A549 (cell line): Measurements from ENCODE around the gene CTSH. TPM values are rescaled to one million over a fixed set of nuclear protein-coding genes. Genes with fewer than 3 reads are reported as not detected.
A peak's percentile ranks its signal among the peaks of the same experiment; 100 is the strongest.

Source experiments
- ATAC-seq, 2 experiments: fragments of 200-7000 bp in 1 of 2; fragments of >200 bp in 1 of 2; cut with Nextera tagmentation in 1 of 2; cut with Tn5 transposase in 1 of 2; 3 replicates each; pipeline versions ENCODE4 v1.8.0 to v1.9.1; 2018 to 2020; ENCODE audit warnings: mild to moderate bottlenecking in 1 of 2, moderate library complexity in 1 of 2
- CTCF ChIA-PET: fragments of 300-600 bp; sonication (Branson Sonifier 250); formaldehyde crosslinking; extraction: SDS; loops from one replicate; lab custom pipeline; 2021; ENCODE audit warnings: antibody characterized with exemption, inconsistent platforms; lab: Yijun Ruan, JAX
- POLR2A ChIA-PET: fragments of 350-600 bp; formaldehyde crosslinking; extraction: SDS; loops from one replicate; lab custom pipeline; 2021; ENCODE audit warnings: antibody characterized with exemption, inconsistent platforms; lab: Yijun Ruan, JAX
- DNase-seq, 2 experiments: peaks; one replicate each; pipeline versions ENCODE4 v3.0.0 to v3.0.0-alpha.2; 2011 to 2016; ENCODE audit warnings: low read depth in 1 of 2, low spot score in 1 of 2
- FAIRE-seq: peaks from 2 replicates; lab custom pipeline; 2011; peaks lifted over from hg19 to GRCh38; lab: Jason Lieb, UNC
- H3K27ac ChIP-seq, 2 experiments: fragments of >200 bp; sonication (Bioruptor Twin); formaldehyde crosslinking; 3 replicates each; pipeline ENCODE4 v1.5.1; 2016 to 2017
- H3K4me1 ChIP-seq: fragments of >200 bp; sonication (Bioruptor Twin); formaldehyde crosslinking; 3 replicates; pipeline ENCODE4 v1.6.1; 2016
- H3K4me2 ChIP-seq: fragments of >200 bp; sonication (Bioruptor Twin); formaldehyde crosslinking; 3 replicates; pipeline ENCODE4 v1.6.1; 2016
- H3K4me3 ChIP-seq: fragments of >200 bp; sonication (Bioruptor Twin); formaldehyde crosslinking; 3 replicates; pipeline ENCODE4 v1.5.1; 2016
- H3K9me3 ChIP-seq: fragments of >200 bp; sonication (Bioruptor Twin); formaldehyde crosslinking; 3 replicates; pipeline ENCODE4 v1.6.1; 2016
- BHLHE40 ChIP-seq: IDR thresholded peaks from 2 replicates; pipeline ENCODE4 v1.6.1; 2012; ENCODE audit warnings: low read depth, low read length, inconsistent platforms
- CHD2 ChIP-seq: fragments of 150-350 bp; IDR thresholded peaks from 2 replicates; pipeline ENCODE4 v1.6.1; 2014; ENCODE audit warnings: low read length; ENCODE audit not compliant: partially characterized antibody
- CHD4 ChIP-seq: fragments of 200-600 bp; sonication (generic); IDR thresholded peaks from 2 replicates; pipeline ENCODE4 v1.6.1; 2016; ENCODE audit warnings: antibody characterized with exemption, mild to moderate bottlenecking, borderline replicate concordance
- EHMT2 ChIP-seq: fragments of 200-600 bp; sonication (generic); IDR thresholded peaks from 2 replicates; pipeline ENCODE4 v1.6.1; 2016; ENCODE audit warnings: antibody characterized with exemption, low read depth, mild to moderate bottlenecking, moderate library complexity
- ESRRA ChIP-seq: fragments of 150-350 bp; IDR thresholded peaks from 2 replicates; pipeline ENCODE4 v1.6.1; 2014; ENCODE audit warnings: mild to moderate bottlenecking, low read length, borderline replicate concordance
- FOXS1 ChIP-seq: fragments of 250-450 bp; sonication (Bioruptor Pico); IDR thresholded peaks from 2 replicates; pipeline ENCODE4 v1.5.0; 2020; ENCODE audit warnings: mild to moderate bottlenecking, moderate library complexity
- JUNB ChIP-seq: fragments of >200 bp; sonication (Bioruptor Twin); formaldehyde crosslinking; IDR thresholded peaks from 2 replicates; pipeline ENCODE4 v1.6.1; 2016
- MAZ ChIP-seq: fragments of 150-350 bp; IDR thresholded peaks from 2 replicates; pipeline ENCODE4 v1.6.1; 2014; ENCODE audit warnings: antibody characterized with exemption, low read depth, low read length, borderline replicate concordance
- MYC ChIP-seq: IDR thresholded peaks from 2 replicates; pipeline ENCODE4 v1.6.1; 2012; ENCODE audit warnings: mild to moderate bottlenecking, inconsistent platforms, low read length, improper control_type of control experiment, borderline replicate concordance
- PHF8 ChIP-seq: fragments of 200-600 bp; sonication (generic); IDR thresholded peaks from 2 replicates; pipeline ENCODE4 v1.6.1; 2016; ENCODE audit warnings: low read depth, mild to moderate bottlenecking, antibody characterized with exemption, moderate library complexity, borderline replicate concordance
- POLR2A ChIP-seq: IDR thresholded peaks from 2 replicates; pipeline ENCODE4 v1.6.1; 2012; ENCODE audit warnings: mild to moderate bottlenecking, low read length
- RARB ChIP-seq: fragments of 250-450 bp; sonication (Bioruptor Pico); IDR thresholded peaks from 2 replicates; pipeline ENCODE4 v1.8.0; 2021; ENCODE audit warnings: mild to moderate bottlenecking, moderate library complexity
- RCOR1 ChIP-seq: fragments of 150-350 bp; IDR thresholded peaks from 2 replicates; pipeline ENCODE4 v1.6.1; 2014; ENCODE audit warnings: antibody characterized with exemption, low read length, low read depth
- TFCP2L1 ChIP-seq: fragments of 250-450 bp; sonication (Bioruptor Pico); IDR thresholded peaks from 2 replicates; pipeline ENCODE4 v1.5.0; 2021; ENCODE audit warnings: mild to moderate bottlenecking
- ZC3H11A ChIP-seq: fragments of 450-650 bp; IDR thresholded peaks from 2 replicates; pipeline ENCODE4 v1.6.1; 2014; ENCODE audit warnings: antibody characterized with exemption, mild to moderate bottlenecking
- ZFP36 ChIP-seq: fragments of 450-650 bp; IDR thresholded peaks from 2 replicates; pipeline ENCODE4 v1.6.1; 2014; ENCODE audit warnings: borderline replicate concordance; ENCODE audit not compliant: partially characterized antibody
- ZSCAN20 ChIP-seq: fragments of 250-450 bp; sonication (Bioruptor Pico); IDR thresholded peaks from 2 replicates; pipeline ENCODE4 v1.8.0; 2022; ENCODE audit warnings: mild to moderate bottlenecking, moderate library complexity
- WGBS: methylation state at CpG from one replicate; pipeline ENCODE4 v1.1.6; 2017; ENCODE audit errors: missing lambda C conversion rate; 5-methylcytosine and 5-hydroxymethylcytosine counted together
- polyA plus RNA-seq, 4 experiments: library from polyadenylated mRNA; depleted of rRNA in 3 of 4; stranded (reverse); fragments of >200 nt; fragmentation: RNase III in 1 of 4; extraction: RNeasy Plus Mini Kit Qiagen cat#74134 plus additional on column Dnase treatment in 1 of 4; gene quantifications; 2 replicates in 3 of 4; 3 replicates in 1 of 4; pipeline ENCODE4 v1.2.3, GENCODE V29; 2011 to 2017
- TF ChIP-seq, protein P1 (sequence below): IDR thresholded peaks from 2 replicates; pipeline ENCODE4 v1.6.1; 2012
- TF ChIP-seq, protein P2 (sequence below): fragments of 200-600 bp; sonication (generic); IDR thresholded peaks from 2 replicates; pipeline ENCODE4 v1.6.1; 2016; ENCODE audit warnings: antibody characterized with exemption, mild to moderate bottlenecking, moderate library complexity
- TF ChIP-seq, protein P3 (sequence below): fragments of 250-450 bp; sonication (Bioruptor Pico); IDR thresholded peaks from 2 replicates; pipeline ENCODE4 v1.5.0; 2020; ENCODE audit warnings: low read depth, mild to moderate bottlenecking, moderate library complexity
- TF ChIP-seq, protein P4 (sequence below): IDR thresholded peaks from 2 replicates; pipeline ENCODE4 v1.6.1; 2012
- TF ChIP-seq, protein P5 (sequence below): fragments of 150-350 bp; IDR thresholded peaks from 2 replicates; pipeline ENCODE4 v1.6.1; 2014; ENCODE audit warnings: low read depth, mild to moderate bottlenecking, low read length

CTSH gene
- polyA plus RNA-seq, 2 of the 4 experiments (the other 2 are of a cell fraction): 25.2 to 33.3 TPM

DNA sequence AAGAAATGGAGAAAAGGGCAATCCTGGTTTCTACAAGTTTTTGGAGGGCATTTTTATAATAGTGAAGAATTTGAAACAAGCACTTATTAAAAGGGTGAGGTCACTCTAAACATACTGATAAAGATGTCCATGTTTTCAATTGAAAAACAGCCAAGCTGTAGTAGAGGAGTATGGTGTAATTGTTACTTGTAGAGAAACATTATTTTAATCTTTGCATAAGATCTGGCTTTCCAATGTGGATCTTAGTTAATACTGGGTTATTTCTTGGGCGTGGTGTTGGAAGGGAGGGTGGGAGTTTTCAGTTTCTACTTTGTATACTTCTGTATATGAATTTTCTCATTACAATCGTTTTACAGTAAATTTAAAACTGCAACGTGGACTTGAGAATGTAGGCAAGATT lies 49.4 kb downstream of the CTSH start (continued):
- TF ChIP-seq, protein P1, sequence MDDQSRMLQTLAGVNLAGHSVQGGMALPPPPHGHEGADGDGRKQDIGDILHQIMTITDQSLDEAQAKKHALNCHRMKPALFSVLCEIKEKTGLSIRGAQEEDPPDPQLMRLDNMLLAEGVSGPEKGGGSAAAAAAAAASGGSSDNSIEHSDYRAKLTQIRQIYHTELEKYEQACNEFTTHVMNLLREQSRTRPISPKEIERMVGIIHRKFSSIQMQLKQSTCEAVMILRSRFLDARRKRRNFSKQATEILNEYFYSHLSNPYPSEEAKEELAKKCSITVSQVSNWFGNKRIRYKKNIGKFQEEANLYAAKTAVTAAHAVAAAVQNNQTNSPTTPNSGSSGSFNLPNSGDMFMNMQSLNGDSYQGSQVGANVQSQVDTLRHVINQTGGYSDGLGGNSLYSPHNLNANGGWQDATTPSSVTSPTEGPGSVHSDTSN: no peak
- TF ChIP-seq JUNB: no peak
- no peak for TF ChIP-seq BHLHE40
- TF ChIP-seq POLR2A: no peak
- TF ChIP-seq ZFP36: no peak
- TF ChIP-seq, protein P2, sequence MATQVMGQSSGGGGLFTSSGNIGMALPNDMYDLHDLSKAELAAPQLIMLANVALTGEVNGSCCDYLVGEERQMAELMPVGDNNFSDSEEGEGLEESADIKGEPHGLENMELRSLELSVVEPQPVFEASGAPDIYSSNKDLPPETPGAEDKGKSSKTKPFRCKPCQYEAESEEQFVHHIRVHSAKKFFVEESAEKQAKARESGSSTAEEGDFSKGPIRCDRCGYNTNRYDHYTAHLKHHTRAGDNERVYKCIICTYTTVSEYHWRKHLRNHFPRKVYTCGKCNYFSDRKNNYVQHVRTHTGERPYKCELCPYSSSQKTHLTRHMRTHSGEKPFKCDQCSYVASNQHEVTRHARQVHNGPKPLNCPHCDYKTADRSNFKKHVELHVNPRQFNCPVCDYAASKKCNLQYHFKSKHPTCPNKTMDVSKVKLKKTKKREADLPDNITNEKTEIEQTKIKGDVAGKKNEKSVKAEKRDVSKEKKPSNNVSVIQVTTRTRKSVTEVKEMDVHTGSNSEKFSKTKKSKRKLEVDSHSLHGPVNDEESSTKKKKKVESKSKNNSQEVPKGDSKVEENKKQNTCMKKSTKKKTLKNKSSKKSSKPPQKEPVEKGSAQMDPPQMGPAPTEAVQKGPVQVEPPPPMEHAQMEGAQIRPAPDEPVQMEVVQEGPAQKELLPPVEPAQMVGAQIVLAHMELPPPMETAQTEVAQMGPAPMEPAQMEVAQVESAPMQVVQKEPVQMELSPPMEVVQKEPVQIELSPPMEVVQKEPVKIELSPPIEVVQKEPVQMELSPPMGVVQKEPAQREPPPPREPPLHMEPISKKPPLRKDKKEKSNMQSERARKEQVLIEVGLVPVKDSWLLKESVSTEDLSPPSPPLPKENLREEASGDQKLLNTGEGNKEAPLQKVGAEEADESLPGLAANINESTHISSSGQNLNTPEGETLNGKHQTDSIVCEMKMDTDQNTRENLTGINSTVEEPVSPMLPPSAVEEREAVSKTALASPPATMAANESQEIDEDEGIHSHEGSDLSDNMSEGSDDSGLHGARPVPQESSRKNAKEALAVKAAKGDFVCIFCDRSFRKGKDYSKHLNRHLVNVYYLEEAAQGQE: no peak

DNA sequence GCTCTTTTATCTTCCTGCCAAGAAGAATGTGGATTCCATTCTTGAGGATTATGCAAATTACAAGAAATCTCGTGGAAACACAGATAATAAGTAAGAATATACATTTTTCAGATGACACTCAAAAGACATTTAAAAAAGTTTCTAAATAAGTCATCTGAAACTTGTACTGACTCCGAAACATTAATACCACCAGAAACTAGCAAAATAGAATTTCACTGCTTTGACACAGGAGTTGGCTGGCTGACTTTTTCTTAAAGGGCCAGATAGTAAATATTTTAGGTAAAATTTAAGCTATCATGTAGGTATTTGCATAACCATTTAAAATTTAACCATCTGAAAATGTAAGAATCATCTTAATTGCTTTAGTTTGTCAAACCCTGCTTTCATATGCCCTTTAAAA lies 51.3 kb downstream of the CTSH start:
- no peak overlapping the region for H3K4me3 ChIP-seq
- DNase-seq (no peak), ATAC-seq (no peak), FAIRE-seq (peak; percentile 68)
- no peaks in the 10 kb centered on the region for H3K4me1 ChIP-seq
- H3K9me3 ChIP-seq: no peaks in the 10 kb centered on the region
- H3K4me2 ChIP-seq: no peak overlapping the region
- H3K27ac ChIP-seq: no peak overlapping the region
- ChIA-PET CTCF (interaction anchor here (0.8 to 2.5 kb wide), 6 partner anchors 8 to 19 kb away, joined by 3 to 9 read pairs (median 3); no protein-coding TSS in a partner anchor), POLR2A (interaction anchor here (0.8 to 1.3 kb wide), 3 partner anchors 12 to 20 kb away, joined by 3 to 4 read pairs (median 3); no protein-coding TSS in a partner anchor)
- WGBS: 82% methylated on average over 2 of the region's 2 CpGs
- TF ChIP-seq, protein P3, sequence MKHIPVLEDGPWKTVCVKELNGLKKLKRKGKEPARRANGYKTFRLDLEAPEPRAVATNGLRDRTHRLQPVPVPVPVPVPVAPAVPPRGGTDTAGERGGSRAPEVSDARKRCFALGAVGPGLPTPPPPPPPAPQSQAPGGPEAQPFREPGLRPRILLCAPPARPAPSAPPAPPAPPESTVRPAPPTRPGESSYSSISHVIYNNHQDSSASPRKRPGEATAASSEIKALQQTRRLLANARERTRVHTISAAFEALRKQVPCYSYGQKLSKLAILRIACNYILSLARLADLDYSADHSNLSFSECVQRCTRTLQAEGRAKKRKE (CRISPR knock-in tag): no peak
- TF ChIP-seq ZFP36 (no peak), EHMT2 (no peak), CHD2 (no peak), CHD4 (no peak), RARB (no peak), PHF8 (no peak), RCOR1 (no peak), ZC3H11A (no peak), JUNB (no peak), ESRRA (no peak), TFCP2L1 (CRISPR knock-in tag) (no peak), FOXS1 (CRISPR knock-in tag) (no peak), MAZ (no peak), MYC (no peak), ZSCAN20 (CRISPR knock-in tag) (no peak)
- TF ChIP-seq, protein P4, sequence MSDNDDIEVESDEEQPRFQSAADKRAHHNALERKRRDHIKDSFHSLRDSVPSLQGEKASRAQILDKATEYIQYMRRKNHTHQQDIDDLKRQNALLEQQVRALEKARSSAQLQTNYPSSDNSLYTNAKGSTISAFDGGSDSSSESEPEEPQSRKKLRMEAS: no peak
- TF ChIP-seq, protein P5, sequence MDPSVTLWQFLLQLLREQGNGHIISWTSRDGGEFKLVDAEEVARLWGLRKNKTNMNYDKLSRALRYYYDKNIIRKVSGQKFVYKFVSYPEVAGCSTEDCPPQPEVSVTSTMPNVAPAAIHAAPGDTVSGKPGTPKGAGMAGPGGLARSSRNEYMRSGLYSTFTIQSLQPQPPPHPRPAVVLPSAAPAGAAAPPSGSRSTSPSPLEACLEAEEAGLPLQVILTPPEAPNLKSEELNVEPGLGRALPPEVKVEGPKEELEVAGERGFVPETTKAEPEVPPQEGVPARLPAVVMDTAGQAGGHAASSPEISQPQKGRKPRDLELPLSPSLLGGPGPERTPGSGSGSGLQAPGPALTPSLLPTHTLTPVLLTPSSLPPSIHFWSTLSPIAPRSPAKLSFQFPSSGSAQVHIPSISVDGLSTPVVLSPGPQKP: no peak
